ENCODE results near the gene PAXX. TPM values are rescaled to one million over a fixed set of nuclear protein-coding genes. Genes with fewer than 3 reads are reported as not detected.

PAXX gene
- total and polyA plus RNA-seq, 2 experiments from 2014 or later: 102 to 130 TPM

DNA sequence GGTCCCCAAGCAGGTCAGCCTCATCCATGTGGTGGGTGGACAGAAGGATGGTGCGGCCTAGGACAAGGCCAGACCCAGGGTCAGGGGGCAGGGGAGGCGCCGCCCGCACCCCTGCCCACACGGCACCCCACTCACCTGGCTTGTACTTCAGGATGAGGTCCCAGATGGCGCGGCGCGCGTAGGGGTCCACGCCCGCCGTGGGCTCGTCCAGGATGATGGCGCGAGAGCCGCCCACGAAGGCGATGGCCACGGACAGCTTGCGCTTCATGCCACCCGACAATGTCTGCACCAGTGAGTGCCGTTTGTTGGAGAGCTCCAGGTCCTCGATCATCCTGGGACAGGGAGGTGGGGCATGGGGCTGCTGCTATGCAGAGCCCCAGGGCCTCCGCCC, 23.3 kb downstream of the PAXX start:
- Histone ChIP-seq H3K9me3 (ENCODE audit: low read depth) (no peaks in the 10 kb centered on the region), H3K27ac (no peak overlapping the region), H3K4me1 (ENCODE audit: low read depth) (no peaks in the 10 kb centered on the region), H3K4me3 (no peak overlapping the region), H3K36me3 (peaks cover 12% of the 10 kb centered on the region), H3K27me3 (no peaks in the 10 kb centered on the region)
- TF ChIP-seq, protein P1, sequence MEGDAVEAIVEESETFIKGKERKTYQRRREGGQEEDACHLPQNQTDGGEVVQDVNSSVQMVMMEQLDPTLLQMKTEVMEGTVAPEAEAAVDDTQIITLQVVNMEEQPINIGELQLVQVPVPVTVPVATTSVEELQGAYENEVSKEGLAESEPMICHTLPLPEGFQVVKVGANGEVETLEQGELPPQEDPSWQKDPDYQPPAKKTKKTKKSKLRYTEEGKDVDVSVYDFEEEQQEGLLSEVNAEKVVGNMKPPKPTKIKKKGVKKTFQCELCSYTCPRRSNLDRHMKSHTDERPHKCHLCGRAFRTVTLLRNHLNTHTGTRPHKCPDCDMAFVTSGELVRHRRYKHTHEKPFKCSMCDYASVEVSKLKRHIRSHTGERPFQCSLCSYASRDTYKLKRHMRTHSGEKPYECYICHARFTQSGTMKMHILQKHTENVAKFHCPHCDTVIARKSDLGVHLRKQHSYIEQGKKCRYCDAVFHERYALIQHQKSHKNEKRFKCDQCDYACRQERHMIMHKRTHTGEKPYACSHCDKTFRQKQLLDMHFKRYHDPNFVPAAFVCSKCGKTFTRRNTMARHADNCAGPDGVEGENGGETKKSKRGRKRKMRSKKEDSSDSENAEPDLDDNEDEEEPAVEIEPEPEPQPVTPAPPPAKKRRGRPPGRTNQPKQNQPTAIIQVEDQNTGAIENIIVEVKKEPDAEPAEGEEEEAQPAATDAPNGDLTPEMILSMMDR (IDR thresholded peaks at IDR 0.05; ENCODE audit: low read depth, low read length): no peak
- no peak for DNase-seq (ENCODE audit: low read depth in 1 of 2, low spot score in 1 of 2)

DNA sequence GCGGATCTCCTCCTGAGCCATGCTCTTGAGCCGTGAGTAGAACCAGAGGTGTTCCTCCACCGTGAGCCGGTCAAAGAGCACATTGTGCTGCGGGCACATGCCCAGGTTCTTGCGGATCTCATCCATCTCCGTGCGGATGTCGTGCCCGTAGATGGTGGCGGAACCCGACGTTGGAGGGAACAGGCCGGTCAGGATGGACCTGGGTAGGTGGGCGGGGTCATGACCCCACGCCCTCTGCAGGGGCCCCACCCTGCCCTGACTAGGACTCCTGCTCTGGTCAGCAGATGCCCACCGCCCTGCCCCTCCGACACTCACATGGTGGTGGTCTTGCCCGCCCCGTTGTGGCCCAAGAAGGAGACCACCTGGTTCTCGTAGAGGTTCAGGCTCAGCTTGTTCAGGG, 23.8 kb downstream of the PAXX start:
- TF ChIP-seq, protein P1 (IDR thresholded peaks at IDR 0.05; ENCODE audit: low read depth, low read length): no peak
- H3K9me3 ChIP-seq (ENCODE audit: low read depth): no peaks in the 10 kb centered on the region
- H3K4me3 ChIP-seq: no peak overlapping the region
- H3K27me3 ChIP-seq: no peaks in the 10 kb centered on the region
- no peak for DNase-seq (ENCODE audit: low read depth in 1 of 2, low spot score in 1 of 2)
- H3K36me3 ChIP-seq: peaks cover 12% of the 10 kb centered on the region
- no peak overlapping the region for H3K27ac ChIP-seq
- H3K4me1 ChIP-seq (ENCODE audit: low read depth): no peaks in the 10 kb centered on the region

DNA sequence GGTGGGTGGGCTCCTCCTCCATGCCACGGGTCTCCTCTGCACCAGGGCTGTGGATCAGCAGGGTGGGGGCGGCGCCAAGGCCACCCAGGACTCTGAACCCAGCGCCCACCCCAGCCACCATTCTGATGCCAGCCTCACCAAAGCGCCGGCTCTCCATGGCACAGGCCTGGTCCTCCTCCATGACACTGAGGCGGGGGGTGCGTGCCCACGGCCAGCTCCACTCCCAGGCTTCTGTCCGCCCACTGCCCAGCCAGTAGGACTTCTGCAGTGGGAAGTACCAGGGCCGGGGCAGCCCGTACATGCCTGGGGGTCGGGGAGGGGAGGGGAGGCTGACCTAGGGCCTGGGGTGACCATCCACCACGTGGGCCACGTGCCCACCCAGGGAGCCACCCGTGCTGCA, 24.2 kb downstream of the PAXX start:
- no peak for DNase-seq (ENCODE audit: low read depth in 1 of 2, low spot score in 1 of 2)
- H3K27ac ChIP-seq: no peak overlapping the region
- no peaks in the 10 kb centered on the region for H3K27me3 ChIP-seq
- H3K36me3 ChIP-seq: peaks cover 12% of the 10 kb centered on the region
- H3K4me1 ChIP-seq (ENCODE audit: low read depth): no peaks in the 10 kb centered on the region
- no peaks in the 10 kb centered on the region for H3K9me3 ChIP-seq (ENCODE audit: low read depth)
- TF ChIP-seq, protein P1 (IDR thresholded peaks at IDR 0.05; ENCODE audit: low read depth, low read length): no peak
- H3K4me3 ChIP-seq: no peak overlapping the region

DNA sequence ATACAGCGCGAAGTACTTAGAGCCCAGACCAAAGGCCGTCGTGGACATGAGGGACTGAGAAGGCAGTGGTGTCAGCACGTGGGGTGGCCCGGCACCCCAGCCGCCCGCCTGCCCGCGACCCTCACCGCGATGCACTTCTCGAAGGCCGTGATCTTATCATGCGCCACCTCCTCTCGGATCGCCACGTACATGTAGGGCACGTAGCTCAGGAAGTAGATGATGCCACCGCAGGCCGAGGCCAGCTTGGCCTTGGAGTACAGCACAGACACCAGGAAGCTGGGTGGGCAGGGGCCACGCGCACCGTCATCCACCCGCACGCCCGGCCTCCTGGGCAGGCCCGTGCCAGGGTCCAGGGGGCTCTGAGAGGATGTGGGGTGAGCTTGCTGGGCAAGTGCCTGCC, 24.8 kb downstream of the PAXX start:
- Histone ChIP-seq H3K4me3 (no peak overlapping the region), H3K4me1 (ENCODE audit: low read depth) (no peaks in the 10 kb centered on the region), H3K27ac (no peak overlapping the region), H3K27me3 (no peaks in the 10 kb centered on the region), H3K36me3 (peaks cover 12% of the 10 kb centered on the region), H3K9me3 (ENCODE audit: low read depth) (no peaks in the 10 kb centered on the region)
- no peak for DNase-seq (ENCODE audit: low read depth in 1 of 2, low spot score in 1 of 2)
- TF ChIP-seq, protein P1 (IDR thresholded peaks at IDR 0.05; ENCODE audit: low read depth, low read length): no peak

DNA sequence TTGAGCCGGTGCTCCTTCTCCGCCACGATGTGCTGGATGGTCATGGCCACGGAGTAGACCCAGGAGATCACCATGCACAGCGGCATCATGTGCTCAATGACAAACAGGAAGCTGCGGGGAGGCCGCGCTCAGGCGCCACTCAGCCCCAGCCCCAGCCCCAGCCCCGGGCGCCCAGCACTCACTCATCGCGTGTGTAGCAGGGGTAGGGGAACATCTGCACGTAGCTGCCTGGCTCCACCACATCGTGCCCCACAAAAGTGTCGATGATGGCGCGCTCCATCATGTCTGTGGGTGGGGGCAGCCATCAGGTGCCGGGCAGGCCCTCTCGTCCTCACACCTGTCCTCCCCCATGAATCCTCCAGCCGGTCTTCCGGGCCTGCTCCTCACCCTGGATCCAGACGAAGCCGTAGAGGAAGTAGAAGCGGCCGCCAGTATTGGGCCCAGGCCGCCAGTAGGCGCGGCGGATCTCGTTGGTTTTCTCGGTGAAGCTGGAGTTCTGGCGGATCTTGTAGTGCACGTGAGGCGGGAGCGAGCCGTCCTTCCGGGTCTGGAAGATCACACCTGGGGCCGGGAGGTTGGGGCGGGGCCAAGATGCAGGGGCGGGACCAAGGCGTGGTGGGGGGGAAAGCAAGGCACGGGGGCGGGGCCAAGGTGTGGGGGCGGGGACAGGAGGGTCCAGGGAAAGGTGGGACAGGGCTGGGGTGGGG, 25.7 kb downstream of the PAXX start:
- TF ChIP-seq, protein P1 (IDR thresholded peaks at IDR 0.05; ENCODE audit: low read depth, low read length): no peak
- Histone ChIP-seq H3K36me3 (peaks cover 9% of the 10 kb centered on the region), H3K4me3 (no peak overlapping the region), H3K27me3 (no peaks in the 10 kb centered on the region), H3K4me1 (ENCODE audit: low read depth) (no peaks in the 10 kb centered on the region), H3K9me3 (ENCODE audit: low read depth) (no peaks in the 10 kb centered on the region), H3K27ac (no peak overlapping the region)
- DNase-seq (ENCODE audit: low read depth in 1 of 2, low spot score in 1 of 2): no peak

Measured in cardiac muscle cell (in vitro differentiated cells and primary cell).